H9 (cell line): ENCODE results near the gene DDC. TPM values are rescaled to one million over a fixed set of nuclear protein-coding genes. Genes with fewer than 3 reads are reported as not detected.

Experiments
- DNase-seq: peaks from one replicate; pipeline ENCODE4 v3.0.0-alpha.2; 2017
- H2AFZ ChIP-seq: one replicate; pipeline ENCODE4 v1.6.1; 2013; ENCODE audit warnings: mild to moderate bottlenecking, low read length, control low read depth, moderate library complexity
- H2AK5ac ChIP-seq: 2 replicates; pipeline ENCODE4 v1.6.1; 2013; ENCODE audit warnings: low read length, control low read depth, mixed read lengths; ENCODE audit not compliant: insufficient read length
- H2BK120ac ChIP-seq: one replicate; pipeline ENCODE4 v1.6.1; 2013; ENCODE audit warnings: low read depth, mild to moderate bottlenecking, low read length, control low read depth, inconsistent platforms; ENCODE audit not compliant: poor library complexity, severe bottlenecking
- H2BK12ac ChIP-seq: 2 replicates; pipeline ENCODE4 v1.6.1; 2013; ENCODE audit warnings: low read length, control low read depth, mixed read lengths, low read depth; ENCODE audit not compliant: insufficient read length
- H2BK15ac ChIP-seq: 2 replicates; pipeline ENCODE4 v1.6.1; 2013; ENCODE audit warnings: low read depth, low read length, control low read depth
- H2BK20ac ChIP-seq: one replicate; pipeline ENCODE4 v1.6.1; 2013; ENCODE audit warnings: low read depth, mild to moderate bottlenecking, low read length, control low read depth, inconsistent platforms; ENCODE audit not compliant: poor library complexity, severe bottlenecking
- H2BK5ac ChIP-seq: 2 replicates; pipeline ENCODE4 v1.6.1; 2013; ENCODE audit warnings: low read length, control low read depth, mixed read lengths; ENCODE audit not compliant: insufficient read length
- H3K14ac ChIP-seq: 2 replicates; pipeline ENCODE4 v1.6.1; 2013; ENCODE audit warnings: low read length, control low read depth; ENCODE audit not compliant: insufficient read depth
- H3K18ac ChIP-seq: 2 replicates; pipeline ENCODE4 v1.6.1; 2013; ENCODE audit warnings: low read depth, mild to moderate bottlenecking, mixed read lengths, low read length, control low read depth; ENCODE audit not compliant: insufficient read length
- H3K23ac ChIP-seq: 2 replicates; pipeline ENCODE4 v1.6.1; 2013; ENCODE audit warnings: low read length, control low read depth, mixed read lengths, low read depth; ENCODE audit not compliant: insufficient read length
- H3K23me2 ChIP-seq: 2 replicates; pipeline ENCODE4 v1.6.1; 2013; ENCODE audit warnings: low read depth, mild to moderate bottlenecking, mixed read lengths, low read length, control low read depth; ENCODE audit not compliant: insufficient read length, poor library complexity, severe bottlenecking
- H3K27ac ChIP-seq: 2 replicates; pipeline ENCODE4 v1.5.1; 2013; ENCODE audit warnings: low read length, control low read depth, mixed read lengths, low read depth; ENCODE audit not compliant: insufficient read length
- H3K27me3 ChIP-seq: 2 replicates; pipeline ENCODE4 v1.6.1; 2013; ENCODE audit warnings: low read length, control low read depth, inconsistent platforms; ENCODE audit not compliant: insufficient read depth
- H3K4ac ChIP-seq: 2 replicates; pipeline ENCODE4 v1.6.1; 2013; ENCODE audit warnings: low read depth, mild to moderate bottlenecking, control low read depth, inconsistent platforms, low read length, moderate library complexity
- H3K4me1 ChIP-seq: 2 replicates; pipeline ENCODE4 v1.6.1; 2013; ENCODE audit warnings: low read length, control low read depth, inconsistent platforms; ENCODE audit not compliant: insufficient read depth
- H3K4me2 ChIP-seq: 2 replicates; pipeline ENCODE4 v1.6.1; 2013; ENCODE audit warnings: low read length, control low read depth, mixed read lengths; ENCODE audit not compliant: insufficient read length, insufficient read depth
- H3K56ac ChIP-seq: 2 replicates; pipeline ENCODE4 v1.6.1; 2013; ENCODE audit warnings: low read depth, mild to moderate bottlenecking, mixed read lengths, low read length, control low read depth; ENCODE audit not compliant: insufficient read length
- H3K79me1 ChIP-seq: 2 replicates; pipeline ENCODE4 v1.6.1; 2013; ENCODE audit warnings: low read depth, mild to moderate bottlenecking, moderate library complexity, low read length, control low read depth, inconsistent platforms; ENCODE audit not compliant: insufficient read depth, poor library complexity, severe bottlenecking
- H3K79me2 ChIP-seq: 2 replicates; pipeline ENCODE4 v1.6.1; 2013; ENCODE audit warnings: low read length, control low read depth, inconsistent platforms; ENCODE audit not compliant: insufficient read depth
- H3K9ac ChIP-seq: 2 replicates; pipeline ENCODE4 v1.6.1; 2013; ENCODE audit warnings: low read length, control low read depth, mixed read lengths; ENCODE audit not compliant: insufficient read length; ENCODE audit errors: extremely low read depth
- H3K9me3 ChIP-seq: one replicate; pipeline ENCODE4 v1.6.1; 2013; ENCODE audit warnings: low read depth, low read length, inconsistent platforms; ENCODE audit not compliant: control insufficient read depth
- H3T11ph ChIP-seq: one replicate; pipeline ENCODE4 v1.6.1; 2013; ENCODE audit warnings: mild to moderate bottlenecking, low read length, control low read depth, inconsistent platforms
- H4K20me1 ChIP-seq: one replicate; pipeline ENCODE4 v1.6.1; 2013; ENCODE audit not compliant: control insufficient read depth, insufficient read length, insufficient read depth
- H4K5ac ChIP-seq: 2 replicates; pipeline ENCODE4 v1.6.1; 2013; ENCODE audit warnings: low read depth, mild to moderate bottlenecking, mixed read lengths, low read length, control low read depth; ENCODE audit not compliant: insufficient read length
- H4K8ac ChIP-seq: replicated peaks from 2 replicates; pipeline ENCODE4 v1.6.1; 2013; ENCODE audit warnings: low read length, control low read depth, mixed read lengths, low read depth; ENCODE audit not compliant: insufficient read length
- H4K91ac ChIP-seq: 2 replicates; pipeline ENCODE4 v1.6.1; 2013; ENCODE audit warnings: low read depth, mild to moderate bottlenecking, moderate library complexity, mixed read lengths, low read length, control low read depth; ENCODE audit not compliant: insufficient read length
- H3K27ac Mint-ChIP-seq, 3 experiments: 2 replicates in 2 of 3; 3 replicates in 1 of 3; pipeline ENCODE4 v1.8.0; 2020 to 2021; ENCODE audit warnings: mixed read lengths in 3 of 3, mild to moderate bottlenecking in 1 of 3, moderate library complexity in 1 of 3
- H3K27me3 Mint-ChIP-seq: 2 replicates; pipeline ENCODE4 v1.8.0; 2021; ENCODE audit warnings: low read depth, mild to moderate bottlenecking, moderate library complexity, mixed read lengths
- H3K36me3 Mint-ChIP-seq, 3 experiments: 2 replicates in 2 of 3; 3 replicates in 1 of 3; pipeline ENCODE4 v1.8.0; 2020 to 2021; ENCODE audit warnings: low read depth in 3 of 3, mixed read lengths in 3 of 3; ENCODE audit not compliant: insufficient read depth in 1 of 3
- H3K4me1 Mint-ChIP-seq, 2 experiments: 2 replicates each; pipeline ENCODE4 v1.8.0; 2020; ENCODE audit warnings: mixed read lengths in 2 of 2
- H3K4me3 Mint-ChIP-seq, 2 experiments: 2 replicates in 1 of 2; 3 replicates in 1 of 2; pipeline ENCODE4 v1.8.0; 2020 to 2021; ENCODE audit warnings: mild to moderate bottlenecking in 2 of 2, mixed read lengths in 2 of 2, moderate library complexity in 1 of 2
- H3K9me3 Mint-ChIP-seq, 2 experiments: 2 replicates in 1 of 2; 3 replicates in 1 of 2; pipeline ENCODE4 v1.8.0; 2020; ENCODE audit warnings: mild to moderate bottlenecking in 2 of 2, mixed read lengths in 2 of 2, moderate library complexity in 1 of 2
- CTCF ChIP-seq: fragments of 200-600 bp; sonication (generic); conservative IDR thresholded peaks from 3 replicates; pipeline ENCODE4 v1.8.0; 2021; ENCODE audit warnings: antibody characterized with exemption, mild to moderate bottlenecking
- WGBS: extraction: QIAGEN DNeasy Blood & Tissue Kit; methylation state at CpG from one replicate; pipeline ENCODE4 v1.1.7; 2013; ENCODE audit warnings: missing lambda C conversion rate, low lambda C conversion rate, mixed read lengths; ENCODE audit not compliant: insufficient read length; ENCODE audit errors: extremely low coverage; 5-methylcytosine and 5-hydroxymethylcytosine counted together
- total RNA-seq: library from RNA; stranded (reverse); gene quantifications from 2 replicates; pipeline ENCODE4 v1.2.1, GENCODE V29; 2021

Gene DDC
- total RNA-seq, 1 experiment from 2014 or later = not detected

GRCh38 chr7:50431722-50432305 is 133.4 kb downstream of the DDC start:
- peaks cover 0 to 5% of the 10 kb centered on the region in 2 experiments; a peak in 2 of 4 replicates for H3K4me1 Mint-ChIP-seq
- no peak overlapping the region for H2BK20ac ChIP-seq
- no peak overlapping the region for H3K56ac ChIP-seq
- no peak overlapping the region for H2AFZ ChIP-seq
- H3K9ac ChIP-seq = no peak overlapping the region
- H3K27me3 ChIP-seq = no peaks in the 10 kb centered on the region
- H4K8ac ChIP-seq = no peak overlapping the region
- H3K4me1 ChIP-seq = no peaks in the 10 kb centered on the region
- H2AK5ac ChIP-seq = no peak overlapping the region
- no peaks in the 10 kb centered on the region for H3K9me3 ChIP-seq
- no peak overlapping the region for H3K27ac ChIP-seq
- H3K9me3 Mint-ChIP-seq = no peaks in the 10 kb centered on the region
- H3K4me3 Mint-ChIP-seq = no peak overlapping the region
- no peaks in the 10 kb centered on the region; the same call in none of the 2 replicates for H3K27me3 Mint-ChIP-seq
- H3K4ac ChIP-seq = no peak overlapping the region
- WGBS = no CpG with 5 or more reads among the region's 4 CpGs
- no peak overlapping the region for H2BK12ac ChIP-seq
- no peak overlapping the region for H3K23ac ChIP-seq
- no peak for DNase-seq
- no peak overlapping the region for H2BK15ac ChIP-seq
- no peaks in the 10 kb centered on the region for H3K79me2 ChIP-seq
- H4K20me1 ChIP-seq = no peaks in the 10 kb centered on the region
- H3K79me1 ChIP-seq = no peaks in the 10 kb centered on the region
- H3K36me3 Mint-ChIP-seq = no peaks in the 10 kb centered on the region
- H3K27ac Mint-ChIP-seq = no peak overlapping the region
- no peak overlapping the region for H4K91ac ChIP-seq
- H3K23me2 ChIP-seq = no peaks in the 10 kb centered on the region
- no peak overlapping the region for H3K14ac ChIP-seq
- no peak overlapping the region for H3K18ac ChIP-seq
- no peak overlapping the region for H3T11ph ChIP-seq
- H2BK120ac ChIP-seq = no peak overlapping the region
- TF ChIP-seq CTCF = no peak
- H3K4me2 ChIP-seq = no peak overlapping the region
- no peak overlapping the region for H4K5ac ChIP-seq
- no peak overlapping the region for H2BK5ac ChIP-seq
